Astrocyte (in vitro differentiated cells and primary cell): ENCODE measurements around the gene ZNF467.

Experiments used
- EZH2 ChIP-seq: IDR thresholded peaks from 2 replicates; pipeline ENCODE4 v1.6.1; 2012; ENCODE audit warnings: mild to moderate bottlenecking, low read length, inconsistent platforms; ENCODE audit not compliant: insufficient read depth
- TF ChIP-seq, protein P1 (sequence below): IDR thresholded peaks from 2 replicates; pipeline ENCODE4 v1.5.1; 2011; ENCODE audit warnings: low read depth, mild to moderate bottlenecking, inconsistent platforms, low read length, moderate library complexity; ENCODE audit not compliant: insufficient read depth

DNA sequence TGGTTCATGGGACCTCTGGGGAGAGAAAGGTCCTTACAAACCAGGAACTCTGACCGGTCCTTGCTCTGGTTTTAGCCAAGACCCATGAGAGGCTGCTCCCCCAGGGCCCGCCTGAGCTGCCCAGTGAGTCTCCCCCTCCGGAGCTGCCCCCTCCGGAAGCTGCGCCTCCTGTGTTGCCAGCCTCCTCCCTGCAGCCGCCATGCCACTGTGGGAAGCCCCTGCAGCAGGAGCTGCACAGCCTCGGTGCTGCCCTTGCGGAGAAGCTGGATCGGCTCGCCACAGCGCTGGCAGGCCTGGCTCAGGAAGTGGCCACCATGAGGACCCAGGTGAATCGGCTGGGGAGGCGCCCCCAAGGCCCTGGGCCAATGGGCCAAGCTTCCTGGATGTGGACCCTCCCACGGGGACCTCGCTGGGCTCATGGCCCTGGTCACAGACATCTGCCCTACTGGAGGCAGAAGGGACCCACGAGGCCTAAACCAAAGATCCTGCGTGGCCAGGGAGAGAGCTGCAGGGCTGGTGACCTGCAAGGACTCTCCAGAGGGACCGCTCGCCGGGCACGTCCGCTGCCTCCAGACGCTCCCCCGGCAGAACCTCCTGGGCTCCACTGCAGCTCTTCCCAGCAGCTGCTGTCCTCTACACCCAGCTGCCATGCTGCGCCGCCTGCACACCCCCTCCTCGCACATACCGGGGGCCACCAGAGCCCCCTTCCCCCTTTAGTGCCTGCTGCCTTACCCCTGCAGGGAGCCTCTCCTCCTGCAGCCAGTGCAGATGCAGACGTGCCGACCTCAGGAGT is 40.1 kb downstream of the ZNF467 start:
- TF ChIP-seq EZH2: no peak
- TF ChIP-seq, protein P1, sequence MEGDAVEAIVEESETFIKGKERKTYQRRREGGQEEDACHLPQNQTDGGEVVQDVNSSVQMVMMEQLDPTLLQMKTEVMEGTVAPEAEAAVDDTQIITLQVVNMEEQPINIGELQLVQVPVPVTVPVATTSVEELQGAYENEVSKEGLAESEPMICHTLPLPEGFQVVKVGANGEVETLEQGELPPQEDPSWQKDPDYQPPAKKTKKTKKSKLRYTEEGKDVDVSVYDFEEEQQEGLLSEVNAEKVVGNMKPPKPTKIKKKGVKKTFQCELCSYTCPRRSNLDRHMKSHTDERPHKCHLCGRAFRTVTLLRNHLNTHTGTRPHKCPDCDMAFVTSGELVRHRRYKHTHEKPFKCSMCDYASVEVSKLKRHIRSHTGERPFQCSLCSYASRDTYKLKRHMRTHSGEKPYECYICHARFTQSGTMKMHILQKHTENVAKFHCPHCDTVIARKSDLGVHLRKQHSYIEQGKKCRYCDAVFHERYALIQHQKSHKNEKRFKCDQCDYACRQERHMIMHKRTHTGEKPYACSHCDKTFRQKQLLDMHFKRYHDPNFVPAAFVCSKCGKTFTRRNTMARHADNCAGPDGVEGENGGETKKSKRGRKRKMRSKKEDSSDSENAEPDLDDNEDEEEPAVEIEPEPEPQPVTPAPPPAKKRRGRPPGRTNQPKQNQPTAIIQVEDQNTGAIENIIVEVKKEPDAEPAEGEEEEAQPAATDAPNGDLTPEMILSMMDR: no peak
